NCI-H345 treated with DMSO at 0.1 percent for 48 hours (cell line): ENCODE measurements around the gene TUBA1C.
"Not testable (repeated sequence)": the region's sequence is repeated elsewhere in the genome, so short reads cannot be mapped to it uniquely, and the experiment has no call there.

Experiments used
- DNase-seq: peaks from one replicate; lab custom pipeline; 2025; ENCODE audit not compliant: unreplicated experiment; lab: John Stamatoyannopoulos, UW

The TUBA1C gene

DNA sequence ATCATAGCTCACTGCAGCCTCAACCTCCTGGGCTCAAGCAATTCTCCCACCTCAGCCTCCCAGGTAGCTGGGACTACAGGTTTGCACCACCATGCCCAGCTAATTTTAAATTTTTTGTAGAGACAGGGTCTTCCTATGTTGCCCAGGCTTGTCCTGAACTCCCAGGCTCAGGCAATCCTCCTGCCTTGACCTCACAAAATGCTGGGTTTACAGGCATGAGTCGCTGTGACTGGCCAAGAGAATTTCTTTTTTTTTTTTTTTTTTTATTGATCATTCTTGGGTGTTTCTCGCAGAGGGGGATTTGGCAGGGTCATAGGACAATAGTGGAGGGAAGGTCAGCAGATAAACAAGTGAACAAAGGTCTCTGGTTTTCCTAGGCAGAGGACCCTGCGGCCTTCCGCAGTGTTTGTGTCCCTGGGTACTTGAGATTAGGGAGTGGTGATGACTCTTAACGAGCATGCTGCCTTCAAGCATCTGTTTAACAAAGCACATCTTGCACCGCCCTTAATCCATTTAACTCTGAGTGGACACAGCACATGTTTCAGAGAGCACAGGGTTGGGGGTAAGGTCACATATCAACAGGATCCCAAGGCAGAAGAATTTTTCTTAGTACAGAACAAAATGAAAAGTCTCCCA lies 18.0 kb downstream of the TUBA1C start:
- not testable (repeated sequence) for DNase-seq

DNA sequence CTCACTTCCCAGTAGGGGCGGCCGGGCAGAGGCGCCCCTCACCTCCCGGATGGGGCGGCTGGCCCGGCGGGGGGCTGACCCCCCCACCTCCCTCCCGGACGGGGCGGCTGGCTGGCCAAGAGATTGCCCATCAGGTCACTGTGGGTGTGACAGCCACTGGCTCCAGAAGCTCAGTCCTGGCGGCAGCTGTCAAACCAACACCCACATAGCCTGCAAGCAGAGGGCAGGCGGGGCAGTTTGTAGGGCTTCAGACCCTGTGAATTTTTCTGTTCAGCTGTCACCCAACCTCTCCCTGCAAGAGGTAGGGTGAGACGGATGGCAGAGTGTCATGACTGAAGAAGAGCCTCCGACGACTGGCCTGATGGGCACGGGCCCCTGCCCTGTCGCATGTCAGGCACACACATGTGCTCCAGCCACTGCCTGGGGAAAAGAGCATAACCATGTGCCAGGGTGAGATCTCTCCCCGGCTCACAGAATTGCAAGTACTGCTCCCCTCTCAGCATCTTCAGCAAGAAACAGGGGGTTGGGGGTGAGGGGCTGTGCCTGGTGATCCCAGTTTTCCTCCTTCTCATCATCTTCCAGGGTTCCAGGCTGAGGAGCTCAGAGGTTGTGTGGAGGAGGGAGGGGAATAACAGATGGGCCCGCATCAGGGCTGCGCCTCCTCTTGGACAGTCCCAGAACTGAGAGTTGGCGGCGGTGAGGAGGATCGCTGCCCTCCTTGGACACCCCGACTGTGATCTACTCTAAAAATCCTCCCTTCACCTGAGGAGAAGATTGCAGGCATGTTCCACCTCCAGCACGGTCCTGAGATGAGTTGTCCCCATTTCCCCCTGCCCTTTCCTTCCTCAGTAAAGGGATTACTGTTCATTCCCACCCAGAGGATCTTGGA lies 18.9 kb downstream of the TUBA1C start:
- DNase-seq = no peak

DNA sequence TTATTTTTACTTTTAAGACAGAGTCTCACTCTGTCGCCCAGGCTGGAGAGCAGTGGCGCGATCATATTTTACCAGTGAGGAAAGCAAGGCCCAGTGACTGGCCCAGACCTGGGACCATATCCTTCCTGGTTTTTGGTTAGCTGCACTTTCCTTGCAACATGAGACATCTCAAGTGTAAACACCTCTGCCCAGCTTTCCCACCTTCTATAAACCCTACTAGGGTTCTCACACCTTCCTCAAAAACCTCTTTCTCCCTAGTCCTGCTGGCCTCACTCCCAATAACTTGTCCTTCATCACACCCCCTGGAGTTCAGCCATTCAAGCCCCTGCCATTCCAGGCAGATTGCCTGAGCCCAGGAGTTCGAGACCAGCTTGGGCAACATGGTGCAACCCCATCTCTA lies 19.8 kb downstream of the TUBA1C start:
- DNase-seq = no peak

DNA sequence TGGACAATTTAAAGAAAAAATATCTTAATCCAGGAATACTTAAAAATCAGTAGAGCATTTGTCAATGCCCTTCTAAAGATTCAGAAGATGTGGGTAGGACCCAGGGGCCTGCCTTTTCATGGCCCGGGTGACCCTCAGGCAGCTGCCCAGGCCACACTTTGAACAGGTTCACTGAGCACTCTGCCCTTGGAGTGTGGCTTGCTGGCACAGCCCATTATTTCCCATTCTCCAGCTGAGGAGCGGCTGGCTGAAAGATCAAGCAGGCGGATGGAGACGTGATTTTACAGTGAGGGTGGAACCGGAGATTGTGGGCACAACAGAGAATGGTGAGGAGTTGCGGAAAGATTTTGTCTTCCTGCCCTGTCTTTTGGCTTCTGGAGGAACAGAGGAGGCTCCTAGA lies 23.0 kb downstream of the TUBA1C start:
- no peak for DNase-seq

DNA sequence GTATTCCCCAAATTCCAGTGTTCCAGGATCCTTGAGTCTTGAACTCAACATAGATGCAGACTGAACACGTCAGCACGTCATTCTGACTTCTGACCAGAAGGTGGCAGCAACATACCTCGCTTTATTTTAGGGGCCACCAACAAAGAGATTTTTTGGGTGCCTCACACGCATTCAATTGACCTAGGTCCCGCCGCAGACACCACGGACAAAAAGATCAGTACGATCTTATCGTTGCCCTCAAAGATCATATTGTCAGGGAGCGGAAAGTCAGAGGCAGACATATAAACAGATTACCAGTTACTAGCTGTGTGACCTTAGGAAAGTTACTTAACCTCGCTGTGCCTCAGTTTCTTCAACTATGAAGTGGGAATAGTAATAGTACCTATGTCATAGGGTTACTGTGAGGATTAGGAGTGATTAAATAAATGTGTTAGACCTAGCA lies 23.6 kb downstream of the TUBA1C start:
- no peak for DNase-seq

DNA sequence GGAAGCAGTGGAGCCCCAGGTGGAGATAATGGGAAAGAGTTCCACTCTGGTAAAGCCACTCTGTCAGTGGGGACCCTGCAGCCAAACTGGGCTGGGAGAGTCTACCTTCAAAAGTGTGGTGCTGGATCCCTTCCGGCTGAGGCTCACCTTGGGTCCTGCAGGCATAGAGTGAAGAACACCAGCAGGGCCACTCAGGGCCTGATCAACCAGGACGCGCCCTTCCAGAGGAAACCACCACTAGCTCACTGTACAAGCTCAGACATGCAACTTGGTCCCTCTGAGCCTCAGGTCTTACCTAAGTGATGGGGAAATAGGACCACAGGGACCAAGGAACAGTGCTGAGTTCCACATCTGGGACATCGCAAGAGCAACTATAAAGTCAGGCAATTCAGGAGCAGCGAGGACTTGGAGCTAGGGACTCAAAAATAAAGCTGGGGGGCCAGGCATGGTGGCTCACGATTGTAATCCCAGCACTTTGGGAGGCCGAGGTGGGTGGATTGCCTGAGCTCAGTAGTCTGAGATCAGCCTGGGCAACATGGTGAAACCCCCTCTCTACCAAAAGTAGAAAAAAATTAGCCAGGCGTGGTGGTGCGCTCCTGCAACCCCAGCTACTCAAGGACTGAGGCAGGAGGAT lies 24.2 kb downstream of the TUBA1C start:
- no peak for DNase-seq

DNA sequence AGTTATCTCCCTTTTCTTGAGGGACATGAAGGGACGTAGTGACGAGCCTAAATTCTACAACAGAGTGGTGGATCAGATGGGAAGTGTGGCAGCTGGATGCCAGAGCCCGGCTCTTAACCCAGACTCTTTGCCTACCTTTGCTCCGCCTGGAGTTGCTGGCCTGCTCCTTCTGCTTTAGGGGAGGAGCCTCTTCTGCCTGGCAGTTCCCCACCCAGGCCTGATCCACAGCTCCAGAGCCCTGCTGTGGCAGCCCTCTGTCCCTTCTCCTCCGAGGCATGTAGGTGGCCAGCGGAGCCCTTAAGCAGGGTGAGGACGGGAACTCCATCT lies 27.8 kb downstream of the TUBA1C start:
- no peak for DNase-seq

DNA sequence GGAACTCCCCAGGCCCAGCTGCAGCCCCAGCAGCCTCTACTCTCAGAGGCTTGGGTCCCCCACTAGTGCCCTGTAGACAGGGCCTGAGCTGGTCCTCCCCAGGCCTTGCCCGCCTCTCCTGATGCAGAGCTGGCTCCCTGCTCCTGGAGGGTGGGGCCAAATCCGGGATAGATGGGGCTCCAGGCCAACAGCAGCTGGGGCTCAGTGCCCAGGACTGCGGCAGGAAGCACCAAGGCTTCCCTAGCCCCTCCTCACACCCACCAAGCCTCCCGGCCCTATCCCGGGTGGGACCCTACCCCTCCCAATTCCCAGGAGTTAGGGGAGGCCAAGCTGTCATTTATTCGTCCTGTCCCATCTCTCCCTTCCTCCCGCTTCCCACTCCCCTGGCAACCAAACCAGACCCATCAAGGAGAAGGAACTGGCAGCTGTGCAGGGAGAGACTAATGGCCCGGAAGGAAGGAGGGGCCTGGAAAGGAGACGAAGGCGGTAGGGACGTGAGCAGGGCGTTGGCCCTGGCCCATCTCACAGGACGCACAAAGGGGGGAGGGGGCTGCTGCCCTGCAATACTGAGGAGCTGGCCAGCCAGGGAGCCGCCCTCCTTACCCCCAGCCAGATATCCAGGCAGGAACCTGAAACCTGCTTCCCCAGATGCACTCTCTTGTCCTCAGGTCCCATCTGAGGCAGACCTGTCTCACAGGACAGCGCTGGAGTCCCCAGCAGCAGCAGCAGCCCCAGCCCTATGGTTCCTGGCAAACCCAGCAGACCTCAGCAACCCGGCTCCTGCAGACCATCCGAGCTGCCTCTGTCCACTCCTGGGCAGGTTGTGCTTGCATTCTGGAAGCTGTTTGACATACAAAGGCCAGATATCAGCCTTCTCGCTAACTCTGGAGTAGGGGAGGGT lies 28.4 kb downstream of the TUBA1C start:
- DNase-seq = no peak

DNA sequence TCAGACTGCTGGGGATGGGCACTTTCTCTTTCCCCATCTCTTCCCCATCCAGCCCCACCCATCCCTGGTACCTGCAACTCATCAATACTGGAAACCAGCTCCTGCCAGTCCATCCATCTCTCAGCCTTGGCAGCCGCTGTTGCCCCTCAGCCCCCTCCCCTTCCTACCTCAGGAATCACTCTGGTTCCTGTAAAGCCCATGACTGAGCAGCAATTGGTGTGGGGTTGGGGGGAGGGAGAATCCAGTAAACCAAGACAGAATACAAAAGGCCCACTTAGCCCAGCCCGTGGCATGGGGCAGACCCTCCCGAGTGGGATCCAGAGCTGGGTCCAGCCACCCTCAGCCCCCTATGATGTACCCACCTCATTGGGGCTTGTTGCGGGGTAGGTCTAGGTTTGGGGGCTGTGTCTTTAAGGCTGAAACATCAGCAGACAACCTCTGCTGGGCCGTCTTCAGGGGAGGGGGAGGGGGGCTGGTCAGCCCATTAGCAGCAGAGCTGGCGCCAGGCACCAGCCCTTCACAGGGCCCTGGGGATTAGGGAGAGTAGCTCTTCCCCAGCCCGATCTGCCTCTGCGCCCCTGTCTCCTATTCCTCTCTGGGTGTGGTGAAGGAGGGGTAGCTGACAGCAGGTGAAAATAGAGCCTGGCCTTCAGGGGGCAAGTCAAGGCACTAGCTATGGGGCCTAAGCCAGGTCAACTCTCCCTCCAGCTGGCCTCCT lies 29.4 kb downstream of the TUBA1C start:
- DNase-seq = no peak

DNA sequence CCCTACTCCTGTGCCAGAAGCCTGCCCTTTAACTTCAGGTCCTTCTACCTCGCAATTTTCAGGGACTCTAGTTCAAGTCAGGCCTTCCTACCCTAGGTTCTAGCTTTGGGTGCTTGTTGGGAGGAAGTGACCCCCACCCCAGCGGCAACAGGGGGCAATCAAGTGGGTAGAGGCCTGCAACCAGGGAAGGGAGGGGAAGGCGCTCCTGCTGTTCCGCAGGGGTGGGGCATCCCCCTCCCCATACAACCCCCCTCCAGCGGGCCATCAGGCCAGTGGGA lies 29.9 kb downstream of the TUBA1C start:
- DNase-seq = no peak

DNA sequence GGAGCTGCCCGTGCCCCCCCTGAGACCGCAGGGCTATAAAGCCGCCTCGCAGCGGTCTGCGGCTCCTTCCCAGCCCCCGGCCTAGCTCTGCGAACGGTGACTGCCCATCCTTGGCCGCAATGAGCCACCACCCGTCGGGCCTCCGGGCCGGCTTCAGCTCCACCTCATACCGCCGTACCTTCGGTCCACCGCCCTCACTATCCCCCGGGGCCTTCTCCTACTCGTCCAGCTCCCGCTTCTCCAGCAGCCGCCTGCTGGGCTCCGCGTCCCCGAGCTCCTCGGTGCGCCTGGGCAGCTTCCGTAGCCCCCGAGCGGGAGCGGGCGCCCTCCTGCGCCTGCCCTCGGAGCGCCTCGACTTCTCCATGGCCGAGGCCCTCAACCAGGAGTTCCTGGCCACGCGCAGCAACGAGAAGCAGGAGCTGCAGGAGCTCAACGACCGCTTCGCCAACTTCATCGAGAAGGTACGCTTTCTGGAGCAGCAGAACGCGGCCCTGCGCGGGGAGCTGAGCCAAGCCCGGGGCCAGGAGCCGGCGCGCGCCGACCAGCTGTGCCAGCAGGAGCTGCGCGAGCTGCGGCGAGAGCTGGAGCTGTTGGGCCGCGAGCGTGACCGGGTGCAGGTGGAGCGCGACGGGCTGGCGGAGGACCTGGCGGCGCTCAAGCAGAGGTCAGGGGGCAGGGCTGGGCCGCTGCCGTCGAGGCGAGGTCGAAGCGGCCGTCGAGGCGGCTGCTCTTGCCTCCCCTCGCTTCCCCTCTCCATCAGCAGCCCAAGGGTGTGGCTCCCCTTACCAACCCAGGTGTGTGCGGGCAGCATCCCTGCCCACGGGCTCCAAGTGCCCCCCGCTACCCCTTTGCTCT lies 30.4 kb downstream of the TUBA1C start, which contains the start of gene PRPH:
PRPH (plus strand) TSS at position 66 of the 855 bp plus-strand sequence; CDS start at position 120, 54 bp downstream.
- DNase-seq = no peak

DNA sequence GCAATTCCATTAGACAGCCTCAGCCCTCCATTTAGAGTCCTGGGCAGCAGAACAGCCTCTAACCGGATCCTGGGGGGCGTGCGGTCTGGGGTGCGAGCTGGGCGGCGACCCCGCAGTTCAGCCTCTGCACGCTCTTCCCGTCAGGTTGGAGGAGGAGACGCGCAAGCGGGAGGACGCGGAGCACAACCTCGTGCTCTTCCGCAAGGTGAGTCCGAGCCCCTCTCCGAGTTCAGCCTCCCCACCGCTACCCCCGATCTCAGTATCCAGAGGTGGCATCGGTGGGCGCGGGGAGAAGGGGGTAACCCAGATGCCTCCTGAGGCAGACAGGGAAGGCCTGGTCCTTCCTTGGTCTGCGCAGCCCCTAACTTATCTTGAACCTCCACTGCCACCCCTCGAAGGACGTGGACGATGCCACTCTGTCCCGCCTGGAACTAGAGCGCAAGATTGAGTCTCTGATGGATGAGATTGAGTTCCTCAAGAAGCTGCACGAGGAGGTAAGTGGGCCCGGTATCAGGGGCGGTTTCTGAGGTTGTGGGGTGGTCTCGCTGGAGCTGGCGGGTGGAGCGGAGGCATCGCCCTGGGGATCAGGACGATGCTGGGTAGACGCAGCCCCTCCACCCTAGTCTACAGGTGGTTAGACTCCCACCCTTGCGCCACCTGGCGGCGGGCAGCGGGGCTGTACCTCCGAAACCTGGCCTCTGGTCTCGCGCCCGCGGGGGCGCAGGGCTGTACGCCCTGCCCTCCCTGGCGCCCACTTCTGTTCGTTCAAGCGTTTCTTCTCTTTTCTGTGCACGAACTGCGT lies 31.4 kb downstream of the TUBA1C start:
- DNase-seq = no peak

DNA sequence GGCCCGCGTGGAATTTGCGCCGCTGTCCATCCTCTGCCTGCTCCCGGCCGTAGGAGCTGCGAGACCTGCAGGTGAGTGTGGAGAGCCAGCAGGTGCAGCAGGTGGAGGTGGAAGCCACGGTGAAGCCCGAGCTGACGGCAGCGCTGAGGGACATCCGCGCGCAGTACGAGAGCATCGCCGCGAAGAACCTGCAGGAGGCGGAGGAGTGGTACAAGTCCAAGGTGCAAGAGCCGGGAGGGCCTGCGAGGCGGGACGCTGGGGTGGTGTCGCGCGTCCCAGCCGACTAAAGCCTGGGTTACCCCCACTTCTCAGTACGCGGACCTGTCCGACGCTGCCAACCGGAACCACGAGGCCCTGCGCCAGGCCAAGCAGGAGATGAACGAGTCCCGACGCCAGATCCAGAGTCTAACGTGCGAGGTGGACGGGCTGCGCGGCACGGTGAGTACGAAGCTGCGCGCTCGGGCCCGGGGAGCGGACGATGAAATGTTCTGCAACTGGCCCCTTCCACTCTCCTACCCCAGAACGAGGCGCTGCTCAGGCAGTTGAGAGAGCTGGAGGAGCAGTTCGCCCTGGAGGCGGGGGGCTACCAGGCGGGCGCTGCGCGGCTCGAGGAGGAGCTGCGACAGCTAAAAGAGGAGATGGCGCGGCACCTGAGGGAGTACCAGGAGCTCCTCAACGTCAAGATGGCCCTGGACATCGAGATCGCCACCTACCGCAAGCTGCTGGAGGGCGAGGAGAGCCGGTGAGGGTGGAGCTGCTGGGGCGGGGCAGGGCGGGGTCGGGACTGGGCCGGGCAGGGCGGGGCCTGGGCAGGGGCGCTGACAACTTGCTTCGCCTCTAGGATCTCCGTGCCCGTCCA lies 32.2 kb downstream of the TUBA1C start:
- DNase-seq = no peak

DNA sequence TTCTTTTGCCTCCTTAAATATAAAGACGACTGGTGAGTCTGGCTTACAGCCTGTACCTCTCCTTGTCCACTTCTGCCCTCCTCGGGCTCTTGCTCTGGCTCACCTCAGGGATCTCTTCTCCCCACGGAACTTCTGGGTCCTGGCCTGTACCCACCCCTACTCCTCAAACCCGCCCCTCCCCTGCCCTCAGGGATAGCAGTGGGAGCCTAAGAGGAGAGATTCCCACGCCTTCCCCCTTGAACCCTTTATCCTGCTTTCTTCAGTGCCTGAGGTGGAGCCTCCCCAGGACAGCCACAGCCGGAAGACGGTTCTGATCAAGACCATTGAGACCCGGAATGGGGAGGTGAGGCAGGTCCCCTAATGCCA lies 32.8 kb downstream of the TUBA1C start:
- DNase-seq = no peak

DNA sequence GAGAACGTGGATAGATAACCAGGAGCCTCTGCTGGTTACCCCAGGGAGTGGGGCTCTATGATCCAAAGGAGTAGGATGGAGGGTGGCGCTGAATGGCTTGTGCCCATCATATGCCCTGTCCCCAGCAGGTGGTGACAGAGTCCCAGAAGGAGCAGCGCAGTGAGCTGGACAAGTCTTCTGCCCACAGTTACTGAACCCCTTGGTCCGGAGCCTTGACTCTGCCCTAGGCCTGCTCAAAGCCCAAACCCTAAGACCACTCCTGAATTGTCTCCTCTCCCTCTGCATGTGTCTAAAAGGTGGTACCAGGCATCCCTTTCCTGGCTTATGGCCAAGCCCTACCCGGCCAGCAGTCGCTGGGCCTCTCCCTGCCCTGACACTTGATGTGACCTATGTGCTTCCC lies 33.3 kb downstream of the TUBA1C start:
- DNase-seq = no peak

DNA sequence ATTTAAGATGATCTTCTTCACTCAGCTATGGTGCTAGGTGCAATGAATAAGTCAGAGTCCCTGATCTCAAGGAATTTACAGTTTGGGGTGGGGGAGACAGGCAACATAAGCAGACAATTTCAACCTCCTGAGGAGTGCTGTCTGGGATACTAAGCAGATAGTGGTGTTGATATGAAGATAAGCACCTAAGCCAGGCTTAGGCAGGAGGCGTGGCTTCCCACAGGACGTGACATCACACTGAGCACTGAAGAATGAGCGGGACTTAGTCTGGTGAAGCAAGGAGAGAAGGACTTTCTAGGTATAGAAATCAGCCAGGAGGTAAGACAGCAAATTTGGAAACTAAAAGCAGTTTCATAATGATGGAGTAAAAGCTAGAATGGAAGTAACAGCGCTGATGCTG lies 36.9 kb downstream of the TUBA1C start:
- no peak for DNase-seq

DNA sequence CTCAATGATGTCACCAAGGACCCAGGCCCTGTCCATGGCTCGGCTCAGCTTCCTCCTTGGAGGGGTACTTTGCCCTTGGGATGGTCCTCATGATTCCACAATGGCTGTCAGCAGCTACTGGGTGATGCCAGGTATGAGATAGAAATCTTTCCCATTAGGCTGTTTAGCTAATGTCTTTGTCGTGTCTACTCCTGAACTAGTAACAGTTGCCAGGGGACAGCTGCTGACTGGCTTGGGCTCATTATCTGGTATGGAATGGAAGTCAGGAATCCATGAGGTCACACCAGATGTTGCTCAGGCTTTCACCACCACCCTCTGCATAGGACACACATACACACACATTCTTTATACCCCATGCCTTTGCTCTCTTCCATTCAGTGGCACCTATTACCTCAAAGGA lies 39.3 kb downstream of the TUBA1C start:
- no peak for DNase-seq
